SK-N-SH (cell line): ENCODE measurements around the gene RAVER1.

Experiments
- ELF1 ChIP-seq: IDR thresholded peaks from 2 replicates; pipeline ENCODE4 v1.4.0; 2012
- EP300 ChIP-seq, 2 experiments: IDR thresholded peaks; 2 replicates each; pipeline versions ENCODE4 v1.4.0 to v1.6.1; 2012; ENCODE audit warnings: borderline replicate concordance in 1 of 2, low read depth in 1 of 2, low read length in 1 of 2
- FOXJ3 ChIP-seq: sonication (generic); formaldehyde crosslinking; IDR thresholded peaks from 2 replicates; pipeline ENCODE4 v1.5.1; 2020; ENCODE audit warnings: mild to moderate bottlenecking, missing genetic modification reagents
- JUND ChIP-seq: IDR thresholded peaks from 2 replicates; pipeline ENCODE4 v1.4.0; 2012
- NFIC ChIP-seq: IDR thresholded peaks from 2 replicates; pipeline ENCODE4 v1.4.0; 2012; ENCODE audit warnings: borderline replicate concordance
- POLR2AphosphoS5 ChIP-seq: IDR thresholded peaks from 2 replicates; pipeline ENCODE4 v1.6.1; 2012; ENCODE audit warnings: low read depth, low read length
- RCOR1 ChIP-seq: fragments of 150-350 bp; IDR thresholded peaks from 2 replicates; pipeline ENCODE4 v1.6.1; 2017; ENCODE audit warnings: antibody characterized with exemption, low read length
- SIN3A ChIP-seq: IDR thresholded peaks from 2 replicates; pipeline ENCODE4 v1.6.1; 2012; ENCODE audit warnings: low read depth, mild to moderate bottlenecking, low read length, moderate library complexity, borderline replicate concordance
- TAF1 ChIP-seq: IDR thresholded peaks from 2 replicates; pipeline ENCODE4 v1.6.1; 2012; ENCODE audit warnings: low read depth, mild to moderate bottlenecking, low read length, moderate library complexity, borderline replicate concordance
- YY1 ChIP-seq: IDR thresholded peaks from 2 replicates; pipeline ENCODE4 v1.4.0; 2012; ENCODE audit warnings: low read depth, mild to moderate bottlenecking
- TF ChIP-seq, protein P1 (sequence below): IDR thresholded peaks from 2 replicates; pipeline ENCODE4 v1.4.0; 2012; ENCODE audit warnings: low read depth, borderline replicate concordance
- TF ChIP-seq, protein P2 (sequence below): fragments of 200-600 bp; sonication (generic); IDR thresholded peaks from 2 replicates; pipeline ENCODE4 v1.6.1; 2017; ENCODE audit warnings: antibody characterized with exemption, mild to moderate bottlenecking, moderate library complexity

DNA sequence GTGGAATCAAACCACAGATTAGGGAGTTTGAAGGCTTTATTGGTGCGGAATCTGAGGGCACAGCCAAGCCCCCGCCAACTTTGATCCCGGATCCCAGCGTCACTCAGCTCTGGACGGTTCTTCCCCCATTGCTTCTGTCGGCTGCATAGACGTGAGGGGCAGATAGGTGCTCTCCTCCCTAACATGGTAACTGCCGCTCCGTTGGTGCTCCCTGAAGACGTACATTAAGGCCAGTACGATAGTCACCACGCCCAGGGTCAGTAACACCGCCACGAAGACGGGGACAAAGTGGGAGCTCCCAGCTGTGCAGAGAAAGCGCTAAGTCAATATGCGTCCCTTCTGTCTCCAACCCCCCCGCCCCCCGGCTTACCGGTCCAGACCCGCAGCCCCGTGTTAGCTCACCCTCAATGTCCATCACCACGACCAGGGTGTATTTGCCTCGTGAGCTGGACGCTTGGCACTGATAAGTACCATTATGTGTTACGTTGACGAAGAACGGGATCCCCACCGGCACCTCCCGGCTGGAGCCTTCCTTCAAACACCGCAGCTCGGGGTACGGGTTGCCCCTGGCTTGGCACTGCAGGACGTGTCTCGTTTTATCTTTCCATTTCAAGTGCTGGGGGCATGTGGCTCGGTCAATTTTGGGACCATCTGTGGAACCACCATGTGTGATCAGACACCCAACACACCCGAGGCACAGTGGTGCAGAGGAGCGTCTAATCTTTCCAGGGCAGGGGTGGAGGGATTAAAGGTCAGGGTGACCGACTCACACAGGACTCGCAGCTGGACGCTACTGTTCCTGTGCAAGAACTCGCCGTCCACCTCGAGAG is 644 bp upstream of the RAVER1 start:
- TF ChIP-seq JUND (no peak), RCOR1 (no peak), TAF1 (no peak), EP300 (IDR thresholded peaks at IDR 0.05; ENCODE audit: borderline replicate concordance in 1 of 2, low read depth in 1 of 2, low read length in 1 of 2) (no peak), POLR2AphosphoS5 (no peak), YY1 (no peak), SIN3A (no peak), ELF1 (no peak), FOXJ3 (CRISPR knock-in tag) (no peak), NFIC (no peak)
- TF ChIP-seq, protein P1, sequence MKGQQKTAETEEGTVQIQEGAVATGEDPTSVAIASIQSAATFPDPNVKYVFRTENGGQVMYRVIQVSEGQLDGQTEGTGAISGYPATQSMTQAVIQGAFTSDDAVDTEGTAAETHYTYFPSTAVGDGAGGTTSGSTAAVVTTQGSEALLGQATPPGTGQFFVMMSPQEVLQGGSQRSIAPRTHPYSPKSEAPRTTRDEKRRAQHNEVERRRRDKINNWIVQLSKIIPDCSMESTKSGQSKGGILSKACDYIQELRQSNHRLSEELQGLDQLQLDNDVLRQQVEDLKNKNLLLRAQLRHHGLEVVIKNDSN, result no peak
- TF ChIP-seq, protein P2, sequence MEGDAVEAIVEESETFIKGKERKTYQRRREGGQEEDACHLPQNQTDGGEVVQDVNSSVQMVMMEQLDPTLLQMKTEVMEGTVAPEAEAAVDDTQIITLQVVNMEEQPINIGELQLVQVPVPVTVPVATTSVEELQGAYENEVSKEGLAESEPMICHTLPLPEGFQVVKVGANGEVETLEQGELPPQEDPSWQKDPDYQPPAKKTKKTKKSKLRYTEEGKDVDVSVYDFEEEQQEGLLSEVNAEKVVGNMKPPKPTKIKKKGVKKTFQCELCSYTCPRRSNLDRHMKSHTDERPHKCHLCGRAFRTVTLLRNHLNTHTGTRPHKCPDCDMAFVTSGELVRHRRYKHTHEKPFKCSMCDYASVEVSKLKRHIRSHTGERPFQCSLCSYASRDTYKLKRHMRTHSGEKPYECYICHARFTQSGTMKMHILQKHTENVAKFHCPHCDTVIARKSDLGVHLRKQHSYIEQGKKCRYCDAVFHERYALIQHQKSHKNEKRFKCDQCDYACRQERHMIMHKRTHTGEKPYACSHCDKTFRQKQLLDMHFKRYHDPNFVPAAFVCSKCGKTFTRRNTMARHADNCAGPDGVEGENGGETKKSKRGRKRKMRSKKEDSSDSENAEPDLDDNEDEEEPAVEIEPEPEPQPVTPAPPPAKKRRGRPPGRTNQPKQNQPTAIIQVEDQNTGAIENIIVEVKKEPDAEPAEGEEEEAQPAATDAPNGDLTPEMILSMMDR, result no peak
